ENCODE results near the gene SYNE2. TPM values are rescaled to one million over a fixed set of nuclear protein-coding genes. Genes with fewer than 3 reads are reported as not detected.
"Not testable (repeated sequence)": the region's sequence is repeated elsewhere in the genome, so short reads cannot be mapped to it uniquely, and the experiment has no call there.

The SYNE2 gene, protein sequence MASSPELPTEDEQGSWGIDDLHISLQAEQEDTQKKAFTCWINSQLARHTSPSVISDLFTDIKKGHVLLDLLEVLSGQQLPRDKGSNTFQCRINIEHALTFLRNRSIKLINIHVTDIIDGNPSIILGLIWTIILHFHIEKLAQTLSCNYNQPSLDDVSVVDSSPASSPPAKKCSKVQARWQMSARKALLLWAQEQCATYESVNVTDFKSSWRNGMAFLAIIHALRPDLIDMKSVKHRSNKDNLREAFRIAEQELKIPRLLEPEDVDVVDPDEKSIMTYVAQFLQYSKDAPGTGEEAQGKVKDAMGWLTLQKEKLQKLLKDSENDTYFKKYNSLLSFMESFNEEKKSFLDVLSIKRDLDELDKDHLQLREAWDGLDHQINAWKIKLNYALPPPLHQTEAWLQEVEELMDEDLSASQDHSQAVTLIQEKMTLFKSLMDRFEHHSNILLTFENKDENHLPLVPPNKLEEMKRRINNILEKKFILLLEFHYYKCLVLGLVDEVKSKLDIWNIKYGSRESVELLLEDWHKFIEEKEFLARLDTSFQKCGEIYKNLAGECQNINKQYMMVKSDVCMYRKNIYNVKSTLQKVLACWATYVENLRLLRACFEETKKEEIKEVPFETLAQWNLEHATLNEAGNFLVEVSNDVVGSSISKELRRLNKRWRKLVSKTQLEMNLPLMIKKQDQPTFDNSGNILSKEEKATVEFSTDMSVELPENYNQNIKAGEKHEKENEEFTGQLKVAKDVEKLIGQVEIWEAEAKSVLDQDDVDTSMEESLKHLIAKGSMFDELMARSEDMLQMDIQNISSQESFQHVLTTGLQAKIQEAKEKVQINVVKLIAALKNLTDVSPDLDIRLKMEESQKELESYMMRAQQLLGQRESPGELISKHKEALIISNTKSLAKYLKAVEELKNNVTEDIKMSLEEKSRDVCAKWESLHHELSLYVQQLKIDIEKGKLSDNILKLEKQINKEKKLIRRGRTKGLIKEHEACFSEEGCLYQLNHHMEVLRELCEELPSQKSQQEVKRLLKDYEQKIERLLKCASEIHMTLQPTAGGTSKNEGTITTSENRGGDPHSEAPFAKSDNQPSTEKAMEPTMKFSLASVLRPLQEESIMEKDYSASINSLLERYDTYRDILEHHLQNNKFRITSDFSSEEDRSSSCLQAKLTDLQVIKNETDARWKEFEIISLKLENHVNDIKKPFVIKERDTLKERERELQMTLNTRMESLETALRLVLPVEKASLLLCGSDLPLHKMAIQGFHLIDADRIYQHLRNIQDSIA (N-terminal part only)
- total RNA-seq: 93.6 and 96.3 TPM in 2 replicates

DNA sequence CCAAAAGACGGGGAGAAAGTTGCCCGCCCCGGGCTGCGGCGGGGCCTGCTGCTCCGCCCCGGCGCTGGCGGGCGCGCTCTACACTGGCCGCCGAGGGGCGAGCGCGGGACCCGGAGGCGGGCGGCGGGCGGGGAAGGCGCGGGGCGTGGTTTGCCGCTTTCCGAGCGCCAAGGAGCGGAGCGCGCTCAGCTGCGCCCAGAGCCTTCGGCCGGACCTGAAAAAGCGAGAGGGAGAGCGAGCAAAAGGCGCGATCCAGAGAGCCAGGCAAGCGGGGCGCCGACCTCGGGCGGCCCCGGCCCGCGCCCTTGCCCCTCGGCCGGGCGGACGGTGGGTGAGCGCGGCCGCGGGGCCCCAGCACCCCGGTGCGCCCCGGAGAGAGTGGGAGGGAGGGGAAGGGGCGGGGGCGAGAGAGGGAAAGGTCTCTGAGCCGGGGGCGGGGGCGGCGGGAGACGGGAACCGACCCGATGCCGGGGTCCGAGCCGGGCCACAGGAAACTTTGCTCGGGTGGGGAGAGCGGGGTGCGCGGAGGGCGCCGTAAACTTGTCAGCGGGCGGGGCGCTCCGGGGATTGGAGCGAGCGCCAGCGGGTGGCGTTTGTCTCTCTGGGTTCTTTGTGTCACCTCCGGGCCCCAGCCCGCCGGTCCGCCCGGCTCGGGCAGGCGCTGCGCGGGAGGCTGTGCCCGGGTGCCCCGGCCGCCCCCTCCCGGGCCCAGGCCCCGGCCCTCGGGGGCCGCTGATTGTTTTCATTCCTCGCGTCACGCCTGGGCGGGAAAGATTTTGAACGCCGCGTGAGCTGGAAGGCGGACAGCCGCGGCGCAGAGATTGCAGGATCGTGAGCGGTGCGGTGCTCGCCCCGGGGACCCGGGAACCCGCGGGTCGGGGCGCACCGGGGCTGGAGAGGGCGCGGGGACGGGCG lies at the start of gene SYNE2:
SYNE2 (plus strand) TSS at position 188 of the 915 bp plus-strand sequence. CDS start 56,145 bp downstream, outside the sequence.
- peak; percentile 85 for DNase-seq

DNA sequence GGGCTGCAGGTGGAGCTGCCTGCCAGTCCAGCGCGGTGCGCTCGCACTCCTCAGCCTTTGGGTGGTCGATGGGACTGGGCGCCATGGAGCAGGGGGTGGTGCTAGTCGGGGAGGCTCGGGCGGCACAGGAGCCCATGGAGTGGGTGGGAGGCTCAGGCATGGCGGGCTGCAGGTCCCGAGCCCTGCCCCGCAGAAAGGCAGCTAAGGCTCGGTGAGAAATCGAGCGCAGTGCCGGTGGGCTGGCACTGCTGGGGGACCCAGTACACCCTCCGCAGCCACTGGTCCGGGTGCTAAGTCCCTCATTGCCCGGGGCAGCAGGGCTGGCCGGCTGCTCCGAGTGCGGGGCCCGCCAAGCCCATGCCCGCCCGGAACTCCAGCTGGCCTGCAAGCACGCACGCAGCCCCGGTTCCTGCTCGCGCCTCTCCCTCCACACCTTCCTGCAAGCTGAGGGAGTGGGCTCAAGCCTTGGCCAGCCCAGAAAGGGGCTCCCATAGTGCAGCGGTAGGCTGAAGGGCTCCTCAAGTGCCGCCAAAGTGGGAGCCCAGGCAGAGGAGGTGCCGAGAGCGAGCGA lies 49.5 kb upstream of the SYNE2 start:
- DNase-seq: not testable (repeated sequence)

DNA sequence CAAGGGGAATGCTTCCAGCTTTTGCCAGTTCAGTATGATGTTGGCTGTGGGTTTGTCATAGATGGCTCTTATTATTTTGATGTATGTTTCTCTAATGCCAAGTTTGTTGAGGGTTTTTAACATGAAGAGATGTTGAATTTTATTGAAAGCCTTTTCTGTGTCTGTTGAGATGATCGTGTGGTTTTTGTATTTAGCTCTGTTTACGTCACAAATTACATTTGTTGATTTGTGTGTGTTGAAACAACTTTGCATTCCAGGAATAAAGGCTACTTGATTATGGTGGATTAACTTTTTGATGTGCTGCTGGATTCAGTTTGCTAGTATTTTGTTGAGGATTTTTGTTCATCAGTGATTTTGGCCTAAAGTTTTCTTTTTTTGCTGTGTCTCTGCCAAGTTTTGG lies 46.7 kb upstream of the SYNE2 start:
- not testable (repeated sequence) for DNase-seq

DNA sequence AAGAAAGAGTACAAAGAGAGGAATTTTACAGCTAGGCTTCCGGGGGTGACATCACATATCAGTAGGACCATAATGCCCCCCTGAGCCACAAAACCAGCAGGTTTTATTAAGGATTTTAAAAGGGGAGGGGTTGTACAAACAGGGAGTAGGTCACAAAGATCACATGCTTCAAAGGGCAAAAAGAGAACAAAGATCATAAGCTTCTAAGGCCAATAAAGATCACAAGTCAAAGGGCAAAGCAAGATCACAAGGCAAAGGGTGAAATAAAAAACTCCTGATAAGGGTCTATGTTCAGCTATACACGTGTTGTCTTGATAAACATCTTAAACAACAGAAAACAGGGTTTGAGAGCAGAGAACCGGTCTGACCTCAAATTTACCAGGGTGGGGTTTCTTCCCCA lies 41.1 kb upstream of the SYNE2 start:
- DNase-seq: not testable (repeated sequence)

DNA sequence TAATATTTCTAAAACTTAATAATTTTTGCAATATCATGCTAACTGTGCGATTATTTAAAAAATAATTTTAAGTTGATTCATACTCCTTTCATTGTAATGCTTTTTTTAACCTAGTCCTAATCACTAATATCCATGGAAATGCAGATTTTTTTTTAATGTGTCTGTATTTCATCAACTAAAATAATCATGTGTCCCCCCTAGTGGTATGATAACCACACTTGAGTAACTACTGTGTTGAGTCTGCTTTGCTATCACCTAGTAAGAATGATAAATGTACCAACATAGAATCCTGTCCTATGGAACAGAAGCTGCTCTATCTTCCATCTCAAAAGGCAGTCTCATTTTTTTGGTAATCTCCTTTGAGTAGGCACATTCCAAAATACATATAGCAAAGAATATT lies 19.1 kb upstream of the SYNE2 start:
- no peak for DNase-seq

DNA sequence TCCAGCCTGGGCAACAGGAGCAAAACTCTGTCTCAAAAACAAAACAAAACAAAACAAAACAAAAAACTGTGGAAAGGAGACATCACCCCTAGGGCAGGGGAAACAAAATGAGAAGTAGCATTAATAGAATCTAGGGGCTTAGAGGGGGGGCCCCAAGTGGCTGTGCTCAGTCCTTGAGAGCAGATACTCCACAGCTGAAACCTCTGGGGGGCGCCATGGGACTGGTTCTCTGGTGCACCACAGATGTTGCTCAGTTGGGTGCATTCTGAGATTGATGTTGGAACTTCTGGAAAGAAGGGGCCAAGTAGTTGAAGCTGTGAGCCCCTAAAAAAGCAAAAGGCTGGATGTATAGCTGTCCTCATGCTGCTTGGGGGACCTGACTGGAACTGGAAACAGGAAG lies 11.8 kb upstream of the SYNE2 start:
- peak; percentile 18 for DNase-seq

DNA sequence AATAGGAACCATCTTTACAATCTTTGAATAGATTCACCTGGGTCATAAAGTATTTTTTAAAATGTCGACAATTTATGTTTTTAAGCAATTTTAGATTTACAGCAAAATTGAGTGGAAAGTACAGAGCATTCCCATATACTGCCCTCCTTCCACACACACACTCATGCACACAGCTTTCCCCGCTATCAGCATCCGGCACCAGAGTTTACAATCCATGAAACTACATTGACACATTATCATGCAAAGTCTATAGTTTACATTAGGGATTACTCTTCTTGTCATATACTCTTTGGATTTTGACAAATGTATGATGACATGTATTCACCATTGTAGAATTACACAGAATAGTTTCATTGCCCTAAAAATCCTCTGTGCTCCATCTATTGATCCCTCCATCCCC lies 9.0 kb upstream of the SYNE2 start:
- no peak for DNase-seq

DNA sequence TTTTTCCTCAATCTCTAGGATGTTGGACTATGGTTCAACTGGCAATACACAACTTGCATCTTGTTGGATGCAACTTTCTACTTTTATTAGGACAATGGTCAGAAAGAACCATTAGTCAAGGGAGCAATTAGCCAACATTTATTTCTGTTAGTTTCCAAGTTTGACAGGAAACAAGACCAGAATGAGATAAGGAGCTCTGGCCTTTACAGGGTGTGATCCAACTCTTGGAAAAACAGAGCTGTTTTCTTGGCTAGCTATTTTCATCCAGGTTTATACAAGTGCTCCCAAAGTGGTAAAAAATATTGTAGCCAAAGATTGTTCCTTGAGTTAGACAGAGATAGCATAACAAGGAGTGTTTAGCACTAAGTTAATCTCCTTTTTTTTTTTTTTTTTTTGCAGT lies 3.9 kb upstream of the SYNE2 start:
- DNase-seq: peak; percentile 78

DNA sequence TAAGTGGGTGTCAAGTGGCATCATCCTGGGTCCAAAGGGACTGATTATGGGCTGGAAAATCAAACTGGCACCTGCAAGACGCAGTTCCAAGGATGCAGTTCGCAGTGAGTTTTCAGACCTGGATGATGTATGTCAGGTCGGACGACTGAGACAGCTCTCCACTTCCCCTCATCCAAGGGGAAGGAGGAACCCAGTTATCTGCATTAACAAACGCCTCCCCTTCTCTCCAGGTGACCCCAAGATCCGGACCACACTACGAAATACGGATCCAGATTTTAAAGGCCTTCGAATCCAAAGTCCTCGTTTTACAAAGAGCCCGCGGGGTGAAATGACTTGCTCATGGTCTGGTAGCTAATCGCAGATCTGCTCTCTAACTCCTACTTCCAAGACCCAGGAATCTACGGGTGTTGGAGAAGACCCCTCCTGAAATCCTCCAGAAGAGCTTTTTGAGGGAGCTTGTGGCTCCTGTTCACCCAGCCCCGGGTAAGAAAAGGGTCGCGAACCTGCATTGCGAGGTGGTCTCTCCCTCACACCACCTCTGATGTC lies 460 bp upstream of the SYNE2 start:
- peak; percentile 26 for DNase-seq

DNA sequence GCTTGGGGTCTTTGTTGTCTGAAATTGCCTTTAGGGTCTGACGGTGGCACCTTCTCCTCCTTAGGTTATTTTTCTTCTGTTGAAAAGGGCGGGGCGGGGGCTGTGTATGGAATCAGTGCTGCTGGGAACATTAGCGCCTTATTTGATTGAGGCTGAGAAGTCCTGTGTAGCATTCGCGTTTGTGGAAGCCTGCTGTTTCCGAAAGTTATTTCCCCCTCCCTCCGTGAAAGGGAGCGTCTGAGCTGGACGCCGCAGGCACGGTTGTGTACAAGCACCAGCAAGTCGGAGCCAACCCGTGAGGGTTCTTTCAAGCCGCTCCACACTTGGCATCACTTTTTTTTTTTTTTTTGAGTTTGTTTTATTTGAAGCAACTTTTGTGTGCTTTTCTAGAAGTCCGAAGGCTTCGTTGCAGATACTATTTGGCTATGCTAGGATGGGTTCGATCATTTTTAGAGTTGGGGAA lies 1.1 kb downstream of the SYNE2 start:
- DNase-seq: peak; percentile 84

DNA sequence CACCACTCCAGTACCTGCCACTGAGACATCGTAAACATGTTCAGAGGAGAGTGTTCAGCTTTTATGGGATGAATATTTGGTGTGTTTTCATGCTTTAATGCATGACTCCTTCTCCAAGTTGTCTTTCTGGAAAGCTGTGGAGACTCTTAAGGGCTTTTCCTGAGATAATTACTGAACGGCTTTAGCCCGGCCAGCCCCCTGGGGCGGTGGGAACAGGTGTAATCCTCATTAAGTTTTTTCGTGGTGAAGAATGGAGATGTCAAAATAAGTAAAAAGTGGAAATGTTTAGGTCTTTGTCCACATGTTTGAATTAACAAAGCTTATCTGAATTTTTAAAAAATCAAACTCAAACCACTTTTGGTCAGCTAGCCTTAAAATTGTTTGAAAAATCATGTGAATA lies 1.5 kb downstream of the SYNE2 start:
- DNase-seq: no peak

DNA sequence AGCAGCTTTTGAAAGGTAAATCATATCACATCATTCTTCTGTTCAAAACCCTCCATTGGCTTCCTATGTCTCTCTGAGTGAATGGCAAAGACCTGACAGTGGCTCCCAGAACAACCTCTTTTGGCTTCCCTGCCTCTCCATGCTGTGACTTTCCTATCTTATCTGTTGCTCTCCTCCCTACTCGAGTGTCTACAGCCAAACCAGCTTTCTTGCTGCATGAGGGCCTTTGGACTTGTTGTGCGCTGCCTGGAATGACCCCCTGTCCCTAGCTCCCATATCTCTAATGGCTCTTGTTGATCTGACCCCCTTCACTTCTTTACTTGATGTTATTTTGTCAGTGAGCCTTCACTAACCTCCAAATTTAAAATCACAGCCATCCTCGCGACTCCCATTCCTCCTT lies 2.5 kb downstream of the SYNE2 start:
- DNase-seq: no peak

DNA sequence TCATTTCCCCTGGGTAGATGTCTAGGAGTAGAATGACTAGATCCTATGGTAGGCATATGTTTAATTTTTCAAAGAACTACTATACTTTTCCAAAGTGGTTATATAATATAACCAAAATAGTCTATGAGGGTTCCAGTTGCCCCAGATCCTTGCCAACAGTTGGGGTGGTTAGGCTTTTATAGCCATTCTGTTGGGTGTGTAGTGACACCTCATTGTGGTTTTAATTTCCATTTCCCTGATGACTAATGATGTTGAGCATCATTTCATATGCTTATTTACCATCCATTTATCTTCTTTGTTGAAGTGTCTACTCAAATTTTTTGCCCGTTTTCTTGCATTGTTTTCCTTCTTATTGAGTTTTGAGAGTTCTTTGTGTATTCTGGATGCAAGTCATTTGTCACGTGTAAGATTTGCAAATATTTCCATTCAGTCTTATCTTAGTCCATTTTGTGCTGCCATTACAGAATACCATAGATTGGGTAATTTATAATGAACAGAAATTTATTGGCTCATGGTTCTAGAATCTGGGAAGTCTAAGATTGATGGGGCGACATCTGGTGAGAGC lies 4.7 kb downstream of the SYNE2 start:
- DNase-seq: no peak

DNA sequence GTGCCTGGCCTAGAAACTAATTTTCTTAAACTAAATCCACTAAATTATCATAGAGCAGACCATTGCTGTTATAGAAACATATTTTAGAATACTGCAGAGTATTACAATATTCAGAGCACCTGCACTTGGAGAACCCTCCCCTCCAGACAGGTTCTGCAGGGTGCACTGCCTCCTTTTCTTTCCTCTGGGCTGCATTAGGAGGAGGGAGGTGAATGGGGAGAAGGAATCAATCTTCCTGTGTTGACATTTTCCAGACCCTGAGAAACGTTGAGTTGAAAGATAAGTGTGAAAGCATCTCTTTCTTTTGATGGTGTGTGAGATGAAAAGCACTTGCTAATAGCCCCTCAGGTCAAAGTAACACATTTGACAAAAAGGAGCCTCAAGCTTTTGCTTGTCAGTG lies 7.3 kb downstream of the SYNE2 start:
- no peak for DNase-seq

DNA sequence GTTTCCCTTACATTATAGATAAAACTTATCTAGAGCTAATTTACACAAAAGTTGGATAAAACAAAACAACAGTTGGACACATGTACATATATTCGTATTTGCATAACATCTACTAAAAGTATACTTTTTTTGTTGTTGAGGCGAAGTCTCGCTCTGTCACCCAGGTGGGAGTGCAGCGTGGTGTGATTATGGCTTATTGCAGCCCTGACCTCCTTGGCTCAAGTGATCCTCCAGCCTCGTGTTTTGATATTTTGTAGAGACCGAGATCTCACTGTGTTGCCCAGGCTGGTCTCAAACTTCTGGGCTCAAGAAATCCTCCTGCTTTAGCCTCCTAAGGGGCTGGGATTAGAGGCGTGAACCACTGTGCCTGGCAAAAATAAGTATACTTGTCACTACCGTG lies 9.4 kb downstream of the SYNE2 start:
- no peak for DNase-seq

DNA sequence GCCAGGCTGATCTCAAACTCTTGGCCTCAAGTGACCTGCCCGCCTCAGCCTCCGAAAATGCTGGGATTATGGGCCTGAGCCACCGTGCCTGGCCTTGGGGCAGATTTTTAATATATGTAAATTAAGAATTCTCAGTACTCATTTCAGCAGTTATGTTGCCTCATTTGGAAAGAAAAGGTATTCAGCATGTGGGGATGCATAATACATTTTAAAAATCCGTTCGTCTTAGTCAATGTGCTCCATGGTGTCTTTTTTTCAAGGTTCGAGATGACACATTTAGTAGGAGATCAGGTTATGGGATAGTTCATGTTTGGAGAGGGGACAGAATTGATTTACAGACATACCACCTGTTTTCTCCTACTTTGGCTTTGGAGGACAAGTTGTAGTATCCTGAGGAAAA lies 10.2 kb downstream of the SYNE2 start:
- DNase-seq: no peak

DNA sequence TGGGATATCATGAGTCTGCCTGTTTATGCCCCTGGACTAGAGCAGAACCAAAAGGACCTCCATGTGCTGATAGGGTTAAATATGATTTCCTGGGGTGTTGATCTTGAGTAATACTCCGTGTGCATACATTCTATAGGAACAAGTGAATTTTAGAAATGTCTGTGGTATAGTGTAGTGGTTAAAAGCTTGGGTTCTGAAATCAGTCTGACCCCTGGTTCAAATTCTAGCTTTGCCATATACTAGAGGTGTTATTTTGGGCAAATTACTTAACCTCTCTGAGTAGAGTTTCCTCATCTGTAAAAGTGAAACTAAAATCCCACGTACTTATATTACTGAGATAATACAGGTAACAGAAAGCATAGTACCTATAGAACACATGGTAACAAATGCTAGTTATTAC lies 12.0 kb downstream of the SYNE2 start:
- not testable (repeated sequence) for DNase-seq

DNA sequence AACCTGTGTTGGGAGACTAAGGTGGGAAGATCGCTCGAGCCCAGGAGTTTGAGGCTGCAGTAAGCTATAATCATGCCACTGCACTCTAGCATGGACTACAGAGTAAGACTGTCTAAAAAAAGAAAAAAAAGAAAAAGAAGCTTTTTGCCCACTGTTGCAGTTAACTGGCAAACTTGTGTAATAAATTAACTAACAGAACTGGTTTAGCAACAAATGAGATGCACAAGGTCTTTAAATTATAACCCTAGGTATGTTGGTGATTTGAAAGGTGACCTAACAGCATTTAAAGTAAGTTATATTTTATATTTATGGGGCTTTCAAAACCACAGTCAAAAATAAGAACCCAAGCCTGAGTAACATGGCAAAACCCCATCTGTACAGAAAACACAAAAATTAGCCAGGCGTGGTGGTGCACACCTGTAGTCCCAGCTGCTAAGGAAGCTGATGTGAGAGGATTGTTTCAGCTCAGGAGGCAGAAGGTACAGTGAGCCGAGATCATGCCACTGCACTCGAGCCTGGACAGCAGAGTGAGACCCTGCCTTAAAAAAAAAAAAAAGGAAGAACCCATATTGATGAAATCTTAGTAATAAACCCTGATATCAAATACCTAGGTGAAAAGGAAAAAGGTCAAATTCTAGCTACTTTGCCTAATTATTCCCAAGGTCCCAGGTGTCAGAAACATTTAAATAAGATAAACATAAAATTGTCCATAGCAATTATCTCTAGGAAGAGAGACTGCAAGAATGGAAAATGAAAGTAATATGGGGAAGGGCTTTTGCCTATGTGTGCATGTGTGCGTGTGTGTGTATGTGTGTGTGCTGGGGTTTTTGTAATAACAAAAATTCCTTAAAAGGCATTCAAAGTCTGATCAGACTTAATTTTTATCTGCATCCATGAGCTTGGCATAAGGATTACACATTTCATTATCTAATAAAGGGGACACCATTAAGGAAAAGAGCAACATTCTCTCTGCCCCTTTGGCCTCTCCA lies 15.4 kb downstream of the SYNE2 start:
- DNase-seq: peak; percentile 46
